Activated CD4-positive, CD25-positive, alpha-beta regulatory T cell (primary cell): ENCODE measurements around the gene CUL5.

Experiments used
- DNase-seq, 4 experiments: peaks; one replicate each; lab custom pipeline; 2025; lab: John Stamatoyannopoulos, UW

CUL5 gene

GRCh38 chr11:108008656-108009496, at the start of gene CUL5:
Gene CUL5 (plus strand): TSS chr11:108008898. CDS start chr11:108009349, 451 bp downstream.
- peak; percentile 80 to 84 (median 84) for DNase-seq

- DNase-seq, result no peak
Observed at GRCh38 chr11:107961480-107961879, 47.2 kb upstream of the CUL5 start.

- DNase-seq, result no peak
Observed at GRCh38 chr11:107962181-107962580, 46.5 kb upstream of the CUL5 start.

GRCh38 chr11:107963091-107963490, 45.6 kb upstream of the CUL5 start:
- DNase-seq, result no peak

- DNase-seq, result no peak
Observed at GRCh38 chr11:107969219-107969618, 39.5 kb upstream of the CUL5 start.

GRCh38 chr11:107970049-107970448, 38.6 kb upstream of the CUL5 start:
- DNase-seq, result no peak

- DNase-seq, result no peak
Observed at GRCh38 chr11:107973641-107974040, 35.1 kb upstream of the CUL5 start.

- no peak for DNase-seq
Observed at GRCh38 chr11:107988397-107989158, 20.1 kb upstream of the CUL5 start.

- DNase-seq, result no peak
Observed at GRCh38 chr11:107991868-107992414, 16.8 kb upstream of the CUL5 start.

GRCh38 chr11:107996006-107996776, 12.5 kb upstream of the CUL5 start:
- DNase-seq, result no peak

- DNase-seq, result no peak
Observed at GRCh38 chr11:107998761-107999160, 9.9 kb upstream of the CUL5 start.

- peak in 1 of 4 experiments; percentile 1 for DNase-seq
Observed at GRCh38 chr11:107999759-108000455, 8.8 kb upstream of the CUL5 start.

GRCh38 chr11:108002476-108002875, 6.2 kb upstream of the CUL5 start:
- no peak for DNase-seq

GRCh38 chr11:108003623-108004022, 5.1 kb upstream of the CUL5 start:
- no peak for DNase-seq

GRCh38 chr11:108007819-108008218, 879 bp upstream of the CUL5 start:
- no peak for DNase-seq

GRCh38 chr11:108009497-108010370, 1.0 kb downstream of the CUL5 start:
- no peak for DNase-seq

GRCh38 chr11:108012139-108012725, 3.5 kb downstream of the CUL5 start:
- no peak for DNase-seq

- no peak for DNase-seq
Observed at GRCh38 chr11:108016647-108017046, 7.9 kb downstream of the CUL5 start.

- no peak for DNase-seq
Observed at GRCh38 chr11:108018708-108019107, 10.0 kb downstream of the CUL5 start.
